HTERT RPE-1 (cell line): ENCODE data around the gene FILIP1.

ENCODE experiments used
- in situ Hi-C: fragments of 300-500 bp; cut with MboI; formaldehyde crosslinking; loops from 4 replicates; pipeline ENCODE4 v1.14.3; 2020; ENCODE audit warnings: low sequenced_read_pairs

FILIP1 gene

GRCh38 chr6:75348882-75349261 lies 144.7 kb downstream of the FILIP1 start:
- in situ Hi-C loops, result no loop called here

- in situ Hi-C loops, result no loop called here
Observed at GRCh38 chr6:75347898-75348610, 145.5 kb downstream of the FILIP1 start.

- in situ Hi-C loops, result no loop called here
Observed at GRCh38 chr6:75345413-75345812, 148.2 kb downstream of the FILIP1 start.

GRCh38 chr6:75344455-75344854 lies 149.1 kb downstream of the FILIP1 start:
- in situ Hi-C loops, result no loop called here

- in situ Hi-C loops, result no loop called here
Observed at GRCh38 chr6:75344021-75344420, 149.6 kb downstream of the FILIP1 start.

- in situ Hi-C loops, result no loop called here
Observed at GRCh38 chr6:75337835-75338580, 155.6 kb downstream of the FILIP1 start.

- in situ Hi-C loops, result no loop called here
Observed at GRCh38 chr6:75334266-75335040, 159.1 kb downstream of the FILIP1 start.

GRCh38 chr6:75333676-75334200 lies 159.9 kb downstream of the FILIP1 start:
- in situ Hi-C loops, result no loop called here

GRCh38 chr6:75331151-75331550 lies 162.4 kb downstream of the FILIP1 start:
- in situ Hi-C loops, result no loop called here

- in situ Hi-C loops, result no loop called here
Observed at GRCh38 chr6:75329703-75330102, 163.9 kb downstream of the FILIP1 start.

- in situ Hi-C loops, result no loop called here
Observed at GRCh38 chr6:75327807-75328206, 165.8 kb downstream of the FILIP1 start.

GRCh38 chr6:75326557-75327258 lies 166.9 kb downstream of the FILIP1 start:
- in situ Hi-C loops, result no loop called here

GRCh38 chr6:75318900-75319299 lies 174.7 kb downstream of the FILIP1 start:
- in situ Hi-C loops, result no loop called here

- in situ Hi-C loops, result no loop called here
Observed at GRCh38 chr6:75317503-75318206, 175.9 kb downstream of the FILIP1 start.

GRCh38 chr6:75315978-75316377 lies 177.6 kb downstream of the FILIP1 start:
- in situ Hi-C loops, result no loop called here

GRCh38 chr6:75308250-75308988 lies 185.2 kb downstream of the FILIP1 start:
- in situ Hi-C loops, result no loop called here

GRCh38 chr6:75307364-75308004 lies 186.1 kb downstream of the FILIP1 start:
- in situ Hi-C loops, result no loop called here

GRCh38 chr6:75306064-75306463 lies 187.5 kb downstream of the FILIP1 start:
- in situ Hi-C loops, result no loop called here

GRCh38 chr6:75305573-75305972 lies 188.0 kb downstream of the FILIP1 start:
- in situ Hi-C loops, result no loop called here
